Activated CD4-positive, alpha-beta T cell treated with anti-CD3 and anti-CD28 coated beads, Interleukin-2, amount 10 ng/mL, durations not matched to agents 24 days and 14 days (primary cell): Measurements from ENCODE around the gene TMC7. TPM values are rescaled to one million over a fixed set of nuclear protein-coding genes. Genes with fewer than 3 reads are reported as not detected.
"Not testable (repeated sequence)": the region's sequence is repeated elsewhere in the genome, so short reads cannot be mapped to it uniquely, and the experiment has no call there.

Experiments
- DNase-seq: peaks from one replicate; pipeline ENCODE4 v3.0.0; 2022
- H3K27ac Mint-ChIP-seq: one replicate; pipeline ENCODE4 v1.8.0; 2022; ENCODE audit warnings: mild to moderate bottlenecking, mixed read lengths
- H3K27me3 Mint-ChIP-seq: one replicate; pipeline ENCODE4 v1.8.0; 2022; ENCODE audit warnings: mixed read lengths
- H3K36me3 Mint-ChIP-seq: one replicate; pipeline ENCODE4 v1.8.0; 2022; ENCODE audit warnings: low read depth, mild to moderate bottlenecking, mixed read lengths
- H3K4me1 Mint-ChIP-seq: one replicate; pipeline ENCODE4 v1.8.0; 2021; ENCODE audit warnings: mixed read lengths
- H3K4me3 Mint-ChIP-seq: one replicate; pipeline ENCODE4 v1.8.0; 2022; ENCODE audit warnings: mild to moderate bottlenecking, moderate library complexity, mixed read lengths
- H3K9me3 Mint-ChIP-seq: one replicate; pipeline ENCODE4 v1.8.0; 2021; ENCODE audit warnings: mixed read lengths
- intact Hi-C: fragments of 100-400 bp; cut with micrococcal nuclease; formaldehyde crosslinking; loops from one replicate; pipeline ENCODE4 v1.15.1; 2023
- total RNA-seq: library from RNA; stranded (reverse); gene quantifications from 2 replicates; pipeline ENCODE4 v1.2.3, GENCODE V29; 2022

Gene TMC7
- total RNA-seq, 1 donor from 2014 or later, result not detected

- DNase-seq, result no peak
- Mint-ChIP-seq H3K27ac (no peak overlapping the region), H3K9me3 (no peaks in the 10 kb centered on the region), H3K4me3 (no peak overlapping the region), H3K4me1 (peaks cover 5% of the 10 kb centered on the region), H3K27me3 (peaks cover 13% of the 10 kb centered on the region), H3K36me3 (no peaks in the 10 kb centered on the region)
- intact Hi-C loops, result no loop called here
Measured at GRCh38 chr16:18958621-18959029, 25.1 kb upstream of the TMC7 start.

- H3K27ac Mint-ChIP-seq, result no peak overlapping the region
- H3K4me1 Mint-ChIP-seq, result peaks cover 5% of the 10 kb centered on the region
- peaks cover 13% of the 10 kb centered on the region for H3K27me3 Mint-ChIP-seq
- DNase-seq, result no peak
- intact Hi-C loops, result no loop called here
- H3K9me3 Mint-ChIP-seq, result no peaks in the 10 kb centered on the region
- no peaks in the 10 kb centered on the region for H3K36me3 Mint-ChIP-seq
- H3K4me3 Mint-ChIP-seq, result no peak overlapping the region
Measured at GRCh38 chr16:18959031-18959505, 24.7 kb upstream of the TMC7 start.

GRCh38 chr16:18965555-18965954, 18.2 kb upstream of the TMC7 start:
- Mint-ChIP-seq H3K27me3 (peaks cover 6% of the 10 kb centered on the region), H3K4me1 (peaks cover 7% of the 10 kb centered on the region), H3K4me3 (no peak overlapping the region), H3K9me3 (no peaks in the 10 kb centered on the region), H3K27ac (no peak overlapping the region), H3K36me3 (no peaks in the 10 kb centered on the region)
- no peak for DNase-seq
- intact Hi-C loops, result loop anchor here (5.0 to 10.0 kb wide), 2 partner anchors 38 to 99 kb away; partner anchors contain the start of genes COQ7 and SMG1

GRCh38 chr16:18966791-18967190, 16.9 kb upstream of the TMC7 start:
- peaks cover 5% of the 10 kb centered on the region for H3K27me3 Mint-ChIP-seq
- H3K4me3 Mint-ChIP-seq, result no peak overlapping the region
- no peaks in the 10 kb centered on the region for H3K36me3 Mint-ChIP-seq

GRCh38 chr16:18969050-18969854, 14.5 kb upstream of the TMC7 start:
- intact Hi-C loops, result loop anchor here (1.0 to 10.0 kb wide), 3 partner anchors 42 to 168 kb away; partner anchors contain the start of genes ARL6IP1, COQ7 and SMG1
- peaks cover 2% of the 10 kb centered on the region for H3K27me3 Mint-ChIP-seq
- peak; percentile 94 for DNase-seq
- H3K27ac Mint-ChIP-seq, result no peak overlapping the region
- peak overlapping the region; percentile 53 for H3K4me3 Mint-ChIP-seq
- H3K36me3 Mint-ChIP-seq, result no peaks in the 10 kb centered on the region
- no peaks in the 10 kb centered on the region for H3K9me3 Mint-ChIP-seq
- H3K4me1 Mint-ChIP-seq, result peaks cover 7% of the 10 kb centered on the region

More at GRCh38 chr16:18966791-18967190, 16.9 kb upstream of the TMC7 start:
- intact Hi-C loops, result loop anchor here (5.0 to 10.0 kb wide), 2 partner anchors 39 to 98 kb away; partner anchors contain the start of genes COQ7 and SMG1
- DNase-seq, result no peak
- no peaks in the 10 kb centered on the region for H3K9me3 Mint-ChIP-seq
- H3K27ac Mint-ChIP-seq, result no peak overlapping the region
- peaks cover 7% of the 10 kb centered on the region for H3K4me1 Mint-ChIP-seq

GRCh38 chr16:18969855-18970240, 13.9 kb upstream of the TMC7 start:
- intact Hi-C loops, result loop anchor here (1.0 to 10.0 kb wide), 3 partner anchors 43 to 169 kb away; partner anchors contain the start of genes ARL6IP1, COQ7 and SMG1
- Mint-ChIP-seq H3K27me3 (peaks cover 2% of the 10 kb centered on the region), H3K4me3 (no peak overlapping the region), H3K9me3 (no peaks in the 10 kb centered on the region), H3K27ac (no peak overlapping the region), H3K36me3 (no peaks in the 10 kb centered on the region), H3K4me1 (peaks cover 7% of the 10 kb centered on the region)
- no peak for DNase-seq

GRCh38 chr16:18975109-18975508, 8.6 kb upstream of the TMC7 start:
- no peaks in the 10 kb centered on the region for H3K36me3 Mint-ChIP-seq
- H3K4me1 Mint-ChIP-seq, result no peaks in the 10 kb centered on the region
- H3K27ac Mint-ChIP-seq, result no peak overlapping the region
- no peak overlapping the region for H3K4me3 Mint-ChIP-seq
- peaks cover 22% of the 10 kb centered on the region for H3K27me3 Mint-ChIP-seq
- no peaks in the 10 kb centered on the region for H3K9me3 Mint-ChIP-seq
- intact Hi-C loops, result no loop called here
- no peak for DNase-seq

GRCh38 chr16:18979936-18980335, 3.8 kb upstream of the TMC7 start:
- Mint-ChIP-seq H3K27ac (no peak overlapping the region), H3K36me3 (no peaks in the 10 kb centered on the region), H3K9me3 (no peaks in the 10 kb centered on the region), H3K27me3 (peaks cover 45% of the 10 kb centered on the region), H3K4me3 (no peak overlapping the region), H3K4me1 (peaks cover 2% of the 10 kb centered on the region)
- no peak for DNase-seq
- intact Hi-C loops, result no loop called here

- H3K4me1 Mint-ChIP-seq, result peaks cover 2% of the 10 kb centered on the region
- H3K27ac Mint-ChIP-seq, result no peak overlapping the region
- no peaks in the 10 kb centered on the region for H3K9me3 Mint-ChIP-seq
Measured at GRCh38 chr16:18984435-18985005, 786 bp downstream of the TMC7 start.

GRCh38 chr16:18985256-18985655, 1.5 kb downstream of the TMC7 start:
- H3K27ac Mint-ChIP-seq, H3K4me3 Mint-ChIP-seq, H3K9me3 Mint-ChIP-seq, H3K4me1 Mint-ChIP-seq, H3K36me3 Mint-ChIP-seq, intact Hi-C loops, DNase-seq: not testable (repeated sequence)
- peaks cover 29% of the 10 kb centered on the region for H3K27me3 Mint-ChIP-seq

More at GRCh38 chr16:18984435-18985005, 786 bp downstream of the TMC7 start:
- DNase-seq, result no peak
- intact Hi-C loops, result no loop called here
- Mint-ChIP-seq H3K4me3 (peak overlapping the region; percentile 41), H3K36me3 (no peaks in the 10 kb centered on the region), H3K27me3 (peaks cover 34% of the 10 kb centered on the region)

GRCh38 chr16:18991731-18992130, 8.0 kb downstream of the TMC7 start:
- H3K27ac Mint-ChIP-seq, intact Hi-C loops: not testable (repeated sequence)

GRCh38 chr16:18993531-18993930, 9.8 kb downstream of the TMC7 start:
- DNase-seq, H3K9me3 Mint-ChIP-seq, H3K4me3 Mint-ChIP-seq, H3K27ac Mint-ChIP-seq, H3K36me3 Mint-ChIP-seq, H3K27me3 Mint-ChIP-seq, intact Hi-C loops, H3K4me1 Mint-ChIP-seq: not testable (repeated sequence)

More at GRCh38 chr16:18991731-18992130, 8.0 kb downstream of the TMC7 start:
- not testable (repeated sequence) for H3K4me1 Mint-ChIP-seq, H3K4me3 Mint-ChIP-seq, DNase-seq, H3K36me3 Mint-ChIP-seq, H3K27me3 Mint-ChIP-seq, H3K9me3 Mint-ChIP-seq

GRCh38 chr16:18994181-18994580, 10.4 kb downstream of the TMC7 start:
- intact Hi-C loops, H3K4me3 Mint-ChIP-seq, H3K9me3 Mint-ChIP-seq: not testable (repeated sequence)

GRCh38 chr16:18995406-18995805, 11.7 kb downstream of the TMC7 start:
- H3K9me3 Mint-ChIP-seq, H3K4me3 Mint-ChIP-seq, H3K4me1 Mint-ChIP-seq, intact Hi-C loops, H3K27me3 Mint-ChIP-seq, H3K27ac Mint-ChIP-seq, H3K36me3 Mint-ChIP-seq, DNase-seq: not testable (repeated sequence)

More at GRCh38 chr16:18994181-18994580, 10.4 kb downstream of the TMC7 start:
- not testable (repeated sequence) for H3K27ac Mint-ChIP-seq, DNase-seq, H3K27me3 Mint-ChIP-seq, H3K4me1 Mint-ChIP-seq, H3K36me3 Mint-ChIP-seq
